A673 (cell line): ENCODE results near the gene RELCH. TPM values are rescaled to one million over a fixed set of nuclear protein-coding genes. Genes with fewer than 3 reads are reported as not detected.

Experiments
- BruUV-seq: library from RNA; stranded (reverse); fragments of 400-500 nt; replicated peaks from 2 replicates; lab custom pipeline; 2021; lab: Mats Ljungman, UMichigan
- CTCF ChIA-PET: fragments of 300-600 bp; sonication (Branson Sonifier 250); formaldehyde crosslinking; loops from one replicate; lab custom pipeline; 2022; ENCODE audit warnings: antibody characterized with exemption; lab: Charles Lee
- POLR2A ChIA-PET: fragments of 300-600 bp; sonication (Branson Sonifier 250); formaldehyde crosslinking; loops from one replicate; lab custom pipeline; 2022; ENCODE audit warnings: antibody characterized with exemption; ENCODE audit not compliant: low non-redundant PET; lab: Charles Lee
- DNase-seq: peaks from one replicate; pipeline ENCODE4 v3.0.0-alpha.2; 2015; ENCODE audit warnings: low spot score
- H3K27ac ChIP-seq: fragments of 200-600 bp; sonication (generic); 2 replicates; pipeline ENCODE4 v1.5.1; 2016; ENCODE audit warnings: mixed run types, low read depth, mild to moderate bottlenecking, mixed read lengths, antibody characterized with exemption, low read length; ENCODE audit not compliant: poor library complexity, severe bottlenecking
- H3K27me3 ChIP-seq: fragments of 200-600 bp; sonication (generic); replicated peaks from 2 replicates; pipeline ENCODE4 v1.6.1; 2017; ENCODE audit warnings: mixed run types, low read depth, mild to moderate bottlenecking, mixed read lengths, antibody characterized with exemption, low read length; ENCODE audit not compliant: insufficient read depth, poor library complexity
- H3K36me3 ChIP-seq: fragments of 200-600 bp; sonication (generic); 2 replicates; pipeline ENCODE4 v1.6.1; 2016; ENCODE audit warnings: mixed run types, mild to moderate bottlenecking, mixed read lengths, antibody characterized with exemption, low read length; ENCODE audit not compliant: insufficient read depth, poor library complexity, severe bottlenecking
- H3K4me1 ChIP-seq: fragments of 200-600 bp; sonication (generic); 2 replicates; pipeline ENCODE4 v1.6.1; 2017; ENCODE audit warnings: mixed run types, mild to moderate bottlenecking, mixed read lengths, antibody characterized with exemption, low read length; ENCODE audit not compliant: insufficient read depth, poor library complexity, severe bottlenecking
- H3K4me3 ChIP-seq: fragments of 200-600 bp; sonication (generic); 2 replicates; pipeline ENCODE4 v1.5.1; 2016; ENCODE audit warnings: low read depth, mixed run types, mild to moderate bottlenecking, mixed read lengths, low read length; ENCODE audit not compliant: poor library complexity, severe bottlenecking
- H3K9me3 ChIP-seq: fragments of 200-600 bp; sonication (generic); 2 replicates; pipeline ENCODE4 v1.6.1; 2016; ENCODE audit warnings: mixed run types, low read depth, mild to moderate bottlenecking, mixed read lengths, antibody characterized with exemption, low read length; ENCODE audit not compliant: poor library complexity, severe bottlenecking
- EZH2 ChIP-seq: fragments of 200-600 bp; sonication (generic); IDR thresholded peaks from 2 replicates; pipeline ENCODE4 v1.6.1; 2017; ENCODE audit warnings: borderline replicate concordance, low read depth, mild to moderate bottlenecking, mixed read lengths, antibody characterized with exemption, low read length; ENCODE audit not compliant: poor library complexity, severe bottlenecking
- intact Hi-C: fragments of 100-400 bp; cut with micrococcal nuclease; formaldehyde crosslinking; loops from one replicate; pipeline ENCODE4 v1.10.0; 2022; ENCODE audit not compliant: unreplicated experiment
- total RNA-seq: library from RNA; stranded (reverse); gene quantifications from 2 replicates; pipeline ENCODE4 v1.2.3, GENCODE V29; 2021
- TF ChIP-seq, protein P1 (sequence below): fragments of 300-800, 200-600 bp; sonication (generic); conservative IDR thresholded peaks from 2 replicates; pipeline ENCODE4 v1.5.1; 2017; ENCODE audit warnings: low read depth, mild to moderate bottlenecking, antibody characterized with exemption, low read length, moderate library complexity, mixed read lengths

RELCH gene
- total RNA-seq, 1 experiment from 2014 or later = 29.2 TPM

DNA sequence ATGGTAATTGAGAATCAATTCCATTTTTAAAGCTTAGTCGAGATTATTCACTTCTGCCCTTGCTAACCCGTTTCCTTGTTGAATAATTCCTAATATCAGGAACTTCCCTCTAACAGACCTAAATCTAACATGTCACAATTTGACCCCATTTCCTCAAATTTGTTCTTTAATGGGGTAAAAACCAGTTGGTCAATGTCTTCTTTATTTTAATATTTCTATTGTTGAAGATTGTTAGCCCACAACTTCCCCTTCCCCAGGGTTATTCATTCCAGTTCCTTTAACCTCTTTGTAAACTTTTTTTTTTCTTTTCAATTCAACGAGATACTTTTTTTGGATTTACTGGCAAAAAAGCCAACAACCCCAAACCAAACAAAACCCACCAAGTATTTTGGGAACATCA lies 145.4 kb downstream of the RELCH start:
- H3K4me3 ChIP-seq = no peak overlapping the region
- no TSS peak for BruUV-seq
- H3K27me3 ChIP-seq = peaks cover 5% of the 10 kb centered on the region
- no peaks in the 10 kb centered on the region for H3K36me3 ChIP-seq
- no peaks in the 10 kb centered on the region for H3K9me3 ChIP-seq
- ChIA-PET POLR2A (no interaction called here), CTCF (interaction anchor here (0.5 kb wide), 1 partner anchor 751 kb away, joined by 5 read pairs; no protein-coding TSS in a partner anchor)
- no peak overlapping the region for H3K27ac ChIP-seq
- no peaks in the 10 kb centered on the region for H3K4me1 ChIP-seq
- no peak for DNase-seq
- TF ChIP-seq, protein P1, sequence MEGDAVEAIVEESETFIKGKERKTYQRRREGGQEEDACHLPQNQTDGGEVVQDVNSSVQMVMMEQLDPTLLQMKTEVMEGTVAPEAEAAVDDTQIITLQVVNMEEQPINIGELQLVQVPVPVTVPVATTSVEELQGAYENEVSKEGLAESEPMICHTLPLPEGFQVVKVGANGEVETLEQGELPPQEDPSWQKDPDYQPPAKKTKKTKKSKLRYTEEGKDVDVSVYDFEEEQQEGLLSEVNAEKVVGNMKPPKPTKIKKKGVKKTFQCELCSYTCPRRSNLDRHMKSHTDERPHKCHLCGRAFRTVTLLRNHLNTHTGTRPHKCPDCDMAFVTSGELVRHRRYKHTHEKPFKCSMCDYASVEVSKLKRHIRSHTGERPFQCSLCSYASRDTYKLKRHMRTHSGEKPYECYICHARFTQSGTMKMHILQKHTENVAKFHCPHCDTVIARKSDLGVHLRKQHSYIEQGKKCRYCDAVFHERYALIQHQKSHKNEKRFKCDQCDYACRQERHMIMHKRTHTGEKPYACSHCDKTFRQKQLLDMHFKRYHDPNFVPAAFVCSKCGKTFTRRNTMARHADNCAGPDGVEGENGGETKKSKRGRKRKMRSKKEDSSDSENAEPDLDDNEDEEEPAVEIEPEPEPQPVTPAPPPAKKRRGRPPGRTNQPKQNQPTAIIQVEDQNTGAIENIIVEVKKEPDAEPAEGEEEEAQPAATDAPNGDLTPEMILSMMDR = no peak
- intact Hi-C loops = no loop called here

GRCh38 chr18:62332964-62333695 lies 146.1 kb downstream of the RELCH start:
- ChIA-PET CTCF (no interaction called here), POLR2A (no interaction called here)
- DNase-seq = no peak
- no peaks in the 10 kb centered on the region for H3K9me3 ChIP-seq
- H3K36me3 ChIP-seq = no peaks in the 10 kb centered on the region
- no TSS peak for BruUV-seq
- intact Hi-C loops = no loop called here
- no peak overlapping the region for H3K27ac ChIP-seq
- TF ChIP-seq EZH2 = no peak
- TF ChIP-seq, protein P1 = no peak
- H3K4me3 ChIP-seq = no peak overlapping the region
- H3K27me3 ChIP-seq = no peaks in the 10 kb centered on the region
- no peaks in the 10 kb centered on the region for H3K4me1 ChIP-seq

GRCh38 chr18:62334120-62334519 lies 147.1 kb downstream of the RELCH start:
- no TSS peak for BruUV-seq
- no peaks in the 10 kb centered on the region for H3K4me1 ChIP-seq
- no peak overlapping the region for H3K4me3 ChIP-seq
- ChIA-PET POLR2A (no interaction called here), CTCF (no interaction called here)
- no peak for DNase-seq
- H3K27ac ChIP-seq = no peak overlapping the region
- intact Hi-C loops = no loop called here
- H3K36me3 ChIP-seq = no peaks in the 10 kb centered on the region
- no peaks in the 10 kb centered on the region for H3K27me3 ChIP-seq
- H3K9me3 ChIP-seq = no peaks in the 10 kb centered on the region
- TF ChIP-seq EZH2 = no peak
- TF ChIP-seq, protein P1 = no peak
